ENCODE data around the gene TAF7.
"Not testable (repeated sequence)": the region's sequence is repeated elsewhere in the genome, so short reads cannot be mapped to it uniquely, and the experiment has no call there.

TAF7 gene

GRCh38 chr5:141320225-141321169 lies at the start of gene TAF7:
TAF7 (minus strand) TSS chr5:141320784; CDS start chr5:141320044, 740 bp downstream.
- peak; percentile 78 to 86 for DNase-seq (ENCODE audit: low read depth in 2 of 2, low spot score in 1 of 2)

- DNase-seq (ENCODE audit: low read depth in 2 of 2, low spot score in 1 of 2), result no peak
These were observed 45.7 kb upstream of the TAF7 start for GRCh38 chr5:141366016-141366896.

GRCh38 chr5:141363952-141364660 lies 43.5 kb upstream of the TAF7 start, which contains the start of gene PCDHGA5:
PCDHGA5 (plus strand) TSS chr5:141364162; CDS start chr5:141364331, 169 bp downstream.
- DNase-seq (ENCODE audit: low read depth in 2 of 2, low spot score in 1 of 2), result no peak

- DNase-seq (ENCODE audit: low read depth in 2 of 2, low spot score in 1 of 2), result no peak
These were observed 42.1 kb upstream of the TAF7 start for GRCh38 chr5:141362719-141363118.

GRCh38 chr5:141360685-141361084 lies 40.1 kb upstream of the TAF7 start:
- no peak for DNase-seq (ENCODE audit: low read depth in 2 of 2, low spot score in 1 of 2)

GRCh38 chr5:141359790-141360426 lies 39.3 kb upstream of the TAF7 start, which contains the start of gene PCDHGB2:
PCDHGB2 (plus strand) TSS chr5:141359994; CDS start chr5:141360136, 142 bp downstream.
- no peak for DNase-seq (ENCODE audit: low read depth in 2 of 2, low spot score in 1 of 2)

GRCh38 chr5:141356950-141357349 lies 36.4 kb upstream of the TAF7 start:
- no peak for DNase-seq (ENCODE audit: low read depth in 2 of 2, low spot score in 1 of 2)

GRCh38 chr5:141356133-141356532 lies 35.5 kb upstream of the TAF7 start:
- DNase-seq (ENCODE audit: low read depth in 2 of 2, low spot score in 1 of 2), result no peak

- no peak for DNase-seq (ENCODE audit: low read depth in 2 of 2, low spot score in 1 of 2)
These were observed 35.1 kb upstream of the TAF7 start for GRCh38 chr5:141355641-141356040.

- no peak for DNase-seq (ENCODE audit: low read depth in 2 of 2, low spot score in 1 of 2)
These were observed 34.4 kb upstream of the TAF7 start, which contains the start of gene PCDHGA4 for GRCh38 chr5:141354900-141355469. PCDHGA4 (plus strand) TSS chr5:141355021; CDS start chr5:141355108, 87 bp downstream.

- no peak for DNase-seq (ENCODE audit: low read depth in 2 of 2, low spot score in 1 of 2)
These were observed 31.0 kb upstream of the TAF7 start for GRCh38 chr5:141351591-141351990.

- no peak for DNase-seq (ENCODE audit: low read depth in 2 of 2, low spot score in 1 of 2)
These were observed 29.5 kb upstream of the TAF7 start, which contains the start of gene PCDHGB1 for GRCh38 chr5:141349917-141350619. PCDHGB1 (plus strand) TSS chr5:141350099; CDS start chr5:141350261, 162 bp downstream.

- not testable (repeated sequence) for DNase-seq (ENCODE audit: low read depth in 2 of 2, low spot score in 1 of 2)
These were observed 25.4 kb upstream of the TAF7 start for GRCh38 chr5:141346017-141346416.

GRCh38 chr5:141345327-141345726 lies 24.7 kb upstream of the TAF7 start:
- DNase-seq (ENCODE audit: low read depth in 2 of 2, low spot score in 1 of 2), result no peak

- DNase-seq (ENCODE audit: low read depth in 2 of 2, low spot score in 1 of 2), result no peak
These were observed 23.4 kb upstream of the TAF7 start for GRCh38 chr5:141343953-141344463.

- DNase-seq (ENCODE audit: low read depth in 2 of 2, low spot score in 1 of 2), result no peak
These were observed 22.8 kb upstream of the TAF7 start, which contains the start of gene PCDHGA3 for GRCh38 chr5:141343242-141343952. PCDHGA3 (plus strand) TSS chr5:141343829; CDS start chr5:141344034, 205 bp downstream.

- DNase-seq (ENCODE audit: low read depth in 2 of 2, low spot score in 1 of 2), result no peak
These were observed 22.2 kb upstream of the TAF7 start for GRCh38 chr5:141342773-141343172.

GRCh38 chr5:141340781-141341354 lies 20.3 kb upstream of the TAF7 start:
- DNase-seq (ENCODE audit: low read depth in 2 of 2, low spot score in 1 of 2), result not testable (repeated sequence)

Data from stimulated activated CD8-positive, alpha-beta memory T cell treated with anti-CD3 and anti-CD28 coated beads, Interleukin-4, amount 100 ng/mL, for 1 hour (primary cell).